HG03354 (cell line): Measurements from ENCODE around the gene OR2A42.
A peak's percentile ranks its signal among the peaks of the same experiment; 100 is the strongest.
"Not testable (repeated sequence)": the region's sequence is repeated elsewhere in the genome, so short reads cannot be mapped to it uniquely, and the experiment has no call there.

Experiments used
- ATAC-seq: cut with Tn5 transposase; IDR thresholded peaks from one replicate; pipeline ENCODE4 v1.9.1; 2021; ENCODE audit warnings: mild to moderate bottlenecking; ENCODE audit not compliant: unreplicated experiment, poor library complexity, severe bottlenecking

The OR2A42 gene

DNA sequence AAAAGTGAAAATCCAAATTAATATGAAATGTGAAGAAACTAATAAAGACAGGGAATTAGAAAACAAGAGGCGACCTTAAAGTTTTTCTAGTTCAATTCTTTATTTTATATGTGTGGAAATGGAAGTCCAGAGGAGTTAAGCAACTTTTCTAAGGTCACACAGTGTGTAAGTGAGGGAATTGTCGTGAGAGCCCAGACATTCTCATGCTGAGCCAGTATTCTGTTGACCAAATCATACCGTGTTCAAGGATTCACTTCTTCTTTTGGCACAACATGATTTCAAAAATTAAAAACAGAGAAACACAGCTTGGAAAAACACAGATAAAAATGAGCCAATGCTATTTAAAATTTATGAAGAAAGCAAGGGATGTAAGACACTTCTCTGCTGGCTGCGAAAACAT is 12.5 kb downstream of the OR2A42 start:
- not testable (repeated sequence) for ATAC-seq

DNA sequence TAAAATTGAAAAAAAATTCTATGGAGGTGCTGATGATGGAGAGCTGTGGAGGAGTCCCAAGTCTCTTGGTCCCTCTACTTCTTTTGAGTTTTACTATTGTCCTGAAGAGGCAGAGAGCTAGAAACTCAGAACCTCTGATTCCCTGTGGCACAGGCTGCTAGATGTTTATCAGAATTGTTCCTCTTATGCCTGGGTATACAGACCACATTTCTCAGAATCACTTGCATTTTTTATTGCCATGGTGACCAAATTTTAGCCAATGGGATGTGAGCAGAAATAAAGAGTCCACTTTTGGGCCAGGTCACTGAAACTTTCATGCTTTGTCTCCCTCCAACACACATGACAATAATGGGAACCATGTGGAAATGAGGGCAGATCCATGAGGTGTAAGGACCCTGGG is 15.7 kb downstream of the OR2A42 start:
- ATAC-seq, result not testable (repeated sequence)

DNA sequence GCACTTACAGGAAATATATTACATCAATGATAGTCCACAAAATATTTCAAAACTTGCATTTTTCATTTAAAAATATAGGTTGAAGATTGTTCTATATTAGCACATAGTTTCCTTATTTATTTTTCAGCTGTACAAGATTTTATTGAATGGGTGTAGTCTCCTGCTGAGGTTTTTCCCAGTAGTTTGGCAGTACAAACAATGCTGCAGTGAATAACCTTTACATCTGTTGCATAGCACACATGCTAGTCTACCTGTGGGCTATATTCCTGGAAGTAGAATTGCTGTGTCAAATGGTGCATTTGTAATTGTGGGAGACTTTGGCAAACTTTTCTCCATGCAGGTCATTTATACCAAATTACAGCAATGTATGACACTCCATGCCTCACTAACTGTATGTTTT is 18.9 kb downstream of the OR2A42 start:
- ATAC-seq, result not testable (repeated sequence)

DNA sequence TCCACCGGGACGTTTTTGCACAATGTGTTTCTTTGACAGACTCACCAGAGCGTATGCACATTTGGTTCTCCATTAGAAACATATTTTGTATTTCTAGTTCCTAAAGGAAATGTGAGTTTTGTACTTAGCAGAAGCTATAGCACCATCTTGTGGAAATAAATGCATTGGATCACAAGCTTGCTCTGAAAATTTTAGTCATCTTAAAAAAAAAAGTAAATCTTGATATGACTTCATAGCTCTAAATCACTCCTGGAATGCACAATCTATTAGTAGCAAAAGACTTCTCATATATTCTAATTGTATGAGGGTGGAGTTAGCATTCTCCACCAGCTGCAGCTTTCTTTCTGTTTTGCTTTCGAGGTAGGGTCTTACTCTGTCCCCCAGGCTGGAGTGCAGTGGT is 20.3 kb downstream of the OR2A42 start:
- peak; percentile 59 for ATAC-seq

DNA sequence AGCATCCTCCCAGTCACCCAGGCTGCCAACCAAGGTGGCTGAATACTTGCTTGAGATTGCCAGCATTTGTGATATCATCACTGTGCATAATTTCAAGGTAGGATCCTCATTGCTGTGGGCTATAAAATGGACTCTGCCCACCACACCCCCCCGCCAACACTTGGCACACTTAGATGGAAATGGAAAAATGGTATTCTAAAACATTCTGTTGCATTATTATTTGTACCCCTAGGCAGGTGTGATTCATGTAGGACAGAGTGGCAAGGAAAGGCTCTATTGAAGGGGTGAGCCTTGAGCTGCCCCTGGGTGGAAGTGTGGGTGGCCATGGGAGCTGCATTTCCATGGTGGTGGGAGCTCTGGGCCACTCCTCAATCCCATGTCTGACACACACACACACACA is 20.8 kb downstream of the OR2A42 start:
- not testable (repeated sequence) for ATAC-seq

DNA sequence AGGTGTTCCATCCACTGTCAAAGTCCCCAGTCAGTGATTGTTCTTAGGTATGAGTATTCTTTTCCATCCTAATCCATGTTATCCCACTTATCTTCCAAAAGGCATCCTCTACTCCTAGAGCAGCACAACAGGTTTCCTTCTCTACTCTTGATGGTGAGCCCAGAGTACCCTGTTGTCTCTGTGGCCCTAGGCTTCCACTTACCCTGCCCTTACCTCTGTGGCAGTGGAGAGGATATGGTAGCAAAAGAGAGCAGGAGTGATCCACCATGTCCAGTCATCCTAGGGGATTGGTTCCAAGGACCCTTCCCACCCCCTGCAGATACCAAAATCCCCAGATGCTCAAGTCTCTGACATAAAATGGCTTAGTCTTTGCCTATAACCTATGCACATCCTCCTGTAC is 22.2 kb downstream of the OR2A42 start:
- not testable (repeated sequence) for ATAC-seq

DNA sequence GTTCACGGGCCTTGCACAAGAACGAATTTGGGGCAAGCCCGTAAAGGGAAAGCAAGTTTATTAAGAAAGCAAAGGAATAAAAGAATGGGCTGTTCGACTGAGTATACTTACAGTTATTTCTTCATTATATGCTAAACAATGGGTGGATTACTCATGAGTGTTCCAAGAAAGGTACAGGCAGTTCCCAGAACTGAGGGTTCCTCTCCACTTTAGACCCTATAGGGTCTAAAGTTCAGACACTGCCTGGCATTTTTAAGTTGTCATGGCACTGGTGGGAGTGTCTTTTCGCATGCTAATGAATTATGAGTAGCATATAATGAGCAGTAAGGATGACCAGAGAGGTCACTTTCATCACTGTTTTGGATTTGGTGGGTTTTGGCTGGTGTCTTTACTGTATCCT is 34.1 kb downstream of the OR2A42 start:
- not testable (repeated sequence) for ATAC-seq

DNA sequence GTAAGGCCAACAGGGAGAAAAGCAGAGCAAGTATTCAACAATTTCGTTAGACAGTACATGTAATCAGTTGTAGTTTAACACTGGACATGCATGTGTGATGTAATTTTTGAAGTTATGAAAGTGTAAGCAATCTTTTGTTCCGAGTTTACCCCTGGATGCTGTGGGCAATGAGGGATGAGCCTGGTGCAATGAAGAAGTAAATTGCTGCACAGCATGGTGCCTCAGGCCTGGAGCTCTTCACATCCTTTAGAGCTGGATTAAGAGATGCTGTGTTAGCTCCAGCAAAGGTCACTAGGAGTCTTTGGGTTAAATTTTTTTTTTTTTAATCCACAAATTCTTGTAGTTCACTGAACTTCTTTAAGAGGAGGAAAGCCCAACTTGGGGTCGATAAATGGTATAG is 36.3 kb downstream of the OR2A42 start:
- ATAC-seq, result not testable (repeated sequence)

DNA sequence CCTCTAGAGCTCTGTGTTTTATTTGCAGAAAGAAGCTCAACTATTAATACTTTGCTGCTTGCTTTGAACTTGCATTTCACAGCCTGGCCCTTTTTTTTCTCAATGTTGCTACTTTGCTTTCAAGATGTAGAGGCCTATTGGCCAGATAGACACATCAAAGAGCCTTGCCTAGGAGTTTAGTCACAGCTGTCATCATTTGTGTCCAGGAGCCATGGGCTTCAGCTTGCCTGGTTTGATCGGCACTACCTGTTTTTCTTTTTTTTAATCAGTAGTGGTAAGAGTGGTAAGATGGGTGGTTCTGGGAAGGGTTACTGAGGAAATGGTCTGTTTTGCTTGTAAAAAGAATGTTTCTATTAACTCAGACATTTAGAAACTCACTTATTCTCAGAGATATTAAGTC is 37.4 kb downstream of the OR2A42 start:
- ATAC-seq, result not testable (repeated sequence)

DNA sequence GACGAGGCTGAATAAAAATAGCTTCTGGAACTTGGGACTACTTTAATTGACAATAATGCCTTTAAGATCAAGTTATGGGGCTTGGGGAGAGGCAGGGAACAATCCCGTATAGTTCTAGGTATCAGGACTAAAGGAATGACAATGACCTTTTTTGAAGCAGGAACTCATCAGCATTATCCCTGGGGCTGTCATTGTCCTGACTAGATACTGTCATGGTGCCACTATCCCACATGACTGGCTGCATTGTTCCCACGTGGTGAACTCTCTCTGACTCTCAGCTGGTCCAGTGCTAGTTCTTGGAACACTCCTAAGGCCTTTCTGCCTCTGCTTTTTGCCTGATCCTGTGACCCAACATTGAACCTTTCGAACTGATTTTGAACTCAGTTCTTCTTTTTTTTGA is 40.5 kb downstream of the OR2A42 start:
- not testable (repeated sequence) for ATAC-seq

DNA sequence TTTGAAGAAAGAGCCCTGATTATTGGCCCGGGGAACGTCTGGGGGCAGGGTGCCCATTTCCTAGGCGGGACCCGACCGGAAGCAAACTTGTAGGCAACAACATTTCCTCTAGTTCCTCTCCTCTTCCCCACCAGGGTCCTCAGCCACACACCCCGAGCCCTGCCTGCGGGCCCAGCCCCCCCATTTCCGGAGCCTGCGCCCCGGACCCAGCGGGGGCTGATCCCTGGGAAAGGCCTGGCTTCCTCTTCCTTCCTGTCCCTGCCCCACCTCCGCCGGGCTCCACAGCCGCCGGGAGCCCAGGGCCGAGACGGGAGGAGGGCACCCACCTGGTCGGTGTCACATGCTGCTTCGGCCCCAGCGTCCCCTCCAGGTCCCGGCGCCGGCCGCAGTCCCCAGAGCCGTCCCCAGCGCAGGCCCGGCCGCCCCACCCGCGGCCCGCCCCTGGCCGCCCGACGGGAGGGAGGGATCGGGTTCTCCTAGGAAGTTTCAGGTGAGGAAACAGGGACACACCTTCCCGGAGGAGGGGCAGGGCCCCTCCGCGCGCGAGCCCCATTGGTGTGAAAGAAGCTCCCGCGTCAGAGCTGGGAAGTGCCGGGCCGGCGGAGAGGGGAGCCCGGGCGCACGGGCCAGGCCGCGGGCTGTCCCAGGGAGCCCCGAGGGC is 44.1 kb downstream of the OR2A42 start, which contains the start of gene ARHGEF35:
Gene ARHGEF35, minus strand, starts transcription at position 622 of the 661 bp plus-strand sequence. CDS start 7,450 bp downstream, outside the sequence.
- peak; percentile 84 for ATAC-seq

DNA sequence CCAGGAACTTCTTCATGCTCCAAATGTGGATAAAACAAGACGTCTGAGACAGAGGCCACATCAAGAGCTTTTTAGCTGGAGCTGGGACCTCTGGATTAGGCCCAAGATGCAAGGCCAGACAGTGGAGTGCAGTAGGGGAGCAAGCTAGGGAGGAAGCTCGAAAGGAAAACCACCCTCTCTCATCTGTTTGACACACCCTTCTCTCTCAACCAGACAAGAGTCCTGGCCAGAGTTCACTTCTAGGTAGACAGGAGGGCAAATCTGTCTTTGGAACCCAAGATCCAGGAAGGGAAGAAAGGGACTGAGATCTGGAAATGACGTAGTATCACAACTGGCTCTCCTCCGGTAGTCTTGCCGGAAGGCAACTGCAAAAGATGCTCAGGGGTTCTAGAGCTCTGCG is 45.0 kb downstream of the OR2A42 start:
- ATAC-seq, result not testable (repeated sequence)

DNA sequence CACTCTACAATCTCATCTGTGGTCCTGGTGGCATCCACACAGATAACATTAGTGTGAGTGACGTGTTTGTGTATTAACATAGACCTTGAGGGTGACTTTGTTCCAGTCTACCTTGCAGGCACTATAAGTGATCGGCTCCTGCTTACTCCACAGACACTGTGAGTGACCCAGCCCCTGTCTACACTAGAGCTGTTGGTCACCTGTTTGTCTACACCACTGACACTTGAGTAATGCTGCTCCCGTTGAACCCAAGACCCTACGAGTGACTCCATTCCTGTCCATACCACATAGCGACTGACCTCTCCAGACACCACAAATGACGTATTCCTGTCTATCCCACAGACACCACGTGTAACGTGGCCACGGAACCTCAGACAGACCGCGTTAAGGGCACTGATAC is 45.6 kb downstream of the OR2A42 start:
- ATAC-seq, result not testable (repeated sequence)

DNA sequence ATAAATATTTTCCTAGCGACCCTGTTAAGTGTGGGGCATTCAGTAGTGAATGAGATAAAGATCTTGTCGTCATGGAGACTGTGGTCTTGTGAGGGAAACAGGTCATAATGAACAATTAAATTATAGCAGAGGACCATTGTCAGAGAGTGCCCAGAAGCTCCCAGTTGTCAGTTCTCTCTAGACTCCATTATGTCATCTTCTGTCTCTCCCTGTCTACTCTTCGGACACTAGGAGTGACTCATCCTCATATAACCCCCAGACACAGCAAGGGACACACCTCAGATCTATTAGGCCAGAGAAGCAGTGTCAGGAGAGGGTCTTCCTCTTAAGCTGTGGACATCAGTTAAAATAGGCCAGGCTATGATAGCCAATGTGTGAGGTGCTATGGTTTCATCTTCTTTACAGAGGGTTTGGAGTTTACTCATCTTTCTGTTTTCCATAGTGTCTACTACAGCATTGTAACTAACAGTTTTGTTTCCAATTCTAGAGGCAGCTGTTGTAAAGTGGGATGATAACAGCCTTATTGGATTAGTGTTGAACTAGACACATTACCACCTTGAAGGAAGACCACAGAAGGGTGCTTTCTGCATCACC is 50.7 kb downstream of the OR2A42 start:
- ATAC-seq, result not testable (repeated sequence)

DNA sequence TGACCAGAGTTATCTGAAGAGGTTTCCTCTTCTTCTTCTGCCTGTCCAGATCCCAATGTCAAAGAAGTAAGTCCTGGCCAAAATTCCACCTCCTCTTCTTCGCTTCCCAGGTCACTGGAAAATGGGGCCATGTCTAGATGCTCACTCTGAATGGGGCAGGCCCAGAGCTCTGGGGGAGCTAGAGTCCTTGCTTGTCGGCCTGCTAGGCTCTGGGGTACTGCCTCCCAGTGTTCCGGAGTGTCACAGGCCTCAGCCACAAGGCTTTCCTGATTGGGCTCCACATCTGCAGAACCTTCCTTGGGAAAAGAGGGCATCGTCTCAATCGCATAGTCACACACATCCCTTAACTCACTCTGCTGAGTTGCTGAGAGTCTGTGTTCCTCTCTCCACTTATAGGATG is 51.6 kb downstream of the OR2A42 start:
- ATAC-seq, result not testable (repeated sequence)

DNA sequence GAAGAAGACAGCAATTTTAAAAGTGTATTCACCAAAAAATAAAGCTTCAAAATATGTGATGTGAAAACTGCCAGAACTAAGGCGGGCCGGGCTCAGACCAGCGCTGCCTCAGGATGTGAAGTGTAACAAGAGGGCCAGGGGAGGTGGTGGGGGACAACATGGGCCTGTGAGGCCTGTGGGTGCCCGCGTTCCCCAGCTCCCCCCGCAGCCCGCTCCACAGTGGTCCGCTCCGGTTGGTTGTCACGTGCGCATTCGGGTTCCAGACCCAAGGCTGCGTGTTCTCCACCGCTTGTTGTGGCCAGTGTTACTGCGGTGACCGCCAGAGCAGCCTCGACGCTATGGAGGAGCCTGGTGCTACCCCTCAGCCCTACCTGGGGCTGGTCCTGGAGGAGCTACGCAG is 56.2 kb downstream of the OR2A42 start, which contains the start of gene CTAGE4:
Gene CTAGE4, plus strand, starts transcription at position 301 of the 400 bp plus-strand sequence. Its CDS starts 38 bp downstream, at position 339.
- not testable (repeated sequence) for ATAC-seq

DNA sequence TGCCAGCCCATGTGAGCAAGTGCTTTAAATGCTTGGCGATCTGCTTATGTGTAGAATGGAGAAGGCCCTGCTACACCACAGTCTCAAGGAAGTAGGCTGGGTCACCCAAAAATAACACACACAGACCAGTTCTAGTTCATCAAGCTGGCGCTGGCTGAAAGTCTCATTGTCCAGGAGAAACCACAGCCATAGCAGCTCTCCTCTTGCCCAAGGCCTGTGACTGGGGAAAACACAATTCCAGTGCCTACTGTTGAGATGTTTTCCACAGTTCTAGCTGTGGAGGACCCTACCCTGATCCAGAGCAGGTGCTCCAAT is 60.3 kb downstream of the OR2A42 start:
- not testable (repeated sequence) for ATAC-seq

DNA sequence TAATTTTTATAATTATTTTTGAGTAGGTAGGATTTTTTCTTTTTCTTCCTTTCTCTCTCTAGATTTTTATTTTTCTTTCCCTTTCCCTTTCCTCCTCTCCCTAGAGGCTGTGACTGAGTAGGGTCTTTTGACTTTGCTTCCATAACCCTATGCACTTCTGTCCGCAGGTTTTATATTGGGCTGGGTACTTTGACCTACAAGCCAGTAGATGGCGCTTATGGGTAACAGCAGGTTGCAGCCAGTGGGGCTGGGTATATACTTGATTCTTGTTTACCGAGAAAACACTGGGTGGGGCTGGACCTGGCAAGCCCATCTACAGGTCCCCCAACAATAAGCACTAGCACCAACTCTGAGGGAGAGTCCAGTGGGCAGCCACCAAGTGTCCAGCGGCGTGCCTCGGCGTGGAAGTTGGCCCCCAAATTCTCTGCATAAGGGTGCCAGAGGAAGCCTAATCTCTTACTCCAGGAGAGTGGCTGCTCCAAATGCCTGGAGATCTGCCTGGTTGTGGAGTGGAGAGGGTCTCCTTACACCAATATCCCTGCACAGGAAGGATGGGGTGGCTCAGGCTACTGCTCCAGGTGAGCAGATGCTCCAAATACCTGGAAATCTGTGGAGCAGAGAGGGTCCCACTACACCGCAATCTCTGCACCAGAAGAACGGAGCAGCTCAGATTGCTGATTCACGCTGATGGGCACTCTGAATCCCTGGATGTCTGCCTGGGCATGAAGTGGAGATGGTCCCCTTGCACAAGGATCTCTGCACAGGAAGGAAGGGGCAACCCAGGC is 60.8 kb downstream of the OR2A42 start:
- peak; percentile 98 for ATAC-seq
